Omental fat pad (tissue), 4 donors: ENCODE results near the gene OXSM. TPM values are rescaled to one million over a fixed set of nuclear protein-coding genes. Genes with fewer than 3 reads are reported as not detected.

Source experiments
- ATAC-seq: fragments of 150-250 bp; one replicate; pipeline ENCODE4 v1.9.1; 2016; ENCODE audit warnings: mild to moderate bottlenecking, moderate library complexity; ENCODE audit not compliant: low FRiP score
- DNase-seq: peaks from one replicate; pipeline ENCODE4 v3.0.0-alpha.2; 2019; ENCODE audit warnings: low spot score
- CTCF ChIP-seq, 3 donors: fragments of 450-650 bp; IDR thresholded peaks; one replicate each; pipeline ENCODE4 v1.5.1; 2016 to 2017; ENCODE audit warnings: antibody characterized with exemption in 3 of 3, mild to moderate bottlenecking in 3 of 3, moderate library complexity in 2 of 3
- total RNA-seq, 4 donors: library from RNA; depleted of rRNA; stranded (reverse); fragments of >200 nt; gene quantifications; one replicate each; pipeline ENCODE4 v1.1.0, GENCODE V29; 2016

Gene OXSM
- total RNA-seq, 4 donors from 2014 or later: 4.9 to 9.1 (median 6.9) TPM

- ATAC-seq (no peak), DNase-seq (no peak)
- no peak for TF ChIP-seq CTCF (IDR thresholded peaks at IDR 0.05)
Measured at GRCh38 chr3:25831578-25831977, 41.7 kb downstream of the OXSM start.

- no peak for DNase-seq
- TF ChIP-seq CTCF (IDR thresholded peaks at IDR 0.05): no peak
- ATAC-seq: no peak
Measured at GRCh38 chr3:25834346-25834745, 44.5 kb downstream of the OXSM start.

- no peak for ATAC-seq
- no peak for TF ChIP-seq CTCF (IDR thresholded peaks at IDR 0.05)
Measured at GRCh38 chr3:25836579-25836978, 46.7 kb downstream of the OXSM start.

GRCh38 chr3:25837038-25837437 lies 47.1 kb downstream of the OXSM start:
- TF ChIP-seq CTCF (IDR thresholded peaks at IDR 0.05): no peak
- DNase-seq: no peak
- no peak for ATAC-seq

More at GRCh38 chr3:25836579-25836978, 46.7 kb downstream of the OXSM start:
- no peak for DNase-seq

- ATAC-seq: no peak
- TF ChIP-seq CTCF (IDR thresholded peaks at IDR 0.05): no peak
Measured at GRCh38 chr3:25840099-25840498, 50.2 kb downstream of the OXSM start.

GRCh38 chr3:25843332-25843731 lies 53.4 kb downstream of the OXSM start:
- no peak for TF ChIP-seq CTCF (IDR thresholded peaks at IDR 0.05)
- no peak for ATAC-seq
- DNase-seq: no peak

More at GRCh38 chr3:25840099-25840498, 50.2 kb downstream of the OXSM start:
- no peak for DNase-seq

Other genes with a start within 250 kb of the OXSM start
- gene TOP2B, start 125.2 kb upstream of the OXSM start, total RNA-seq: 10 to 100 TPM; 63.0 to 98.0 (median 64.3) TPM
- 10 to 100 TPM; 29.2 to 41.9 (median 35.9) TPM for gene NGLY1, start 6.6 kb upstream of the OXSM start, total RNA-seq